H1 (cell line): Measurements from ENCODE around the gene MAGI3. TPM values are rescaled to one million over a fixed set of nuclear protein-coding genes. Genes with fewer than 3 reads are reported as not detected.

Experiments
- CTCF ChIA-PET: fragments of 300-600 bp; sonication (Branson Sonifier 250); formaldehyde crosslinking; loops from one replicate; lab custom pipeline; 2021; ENCODE audit not compliant: partially characterized antibody; lab: Charles Lee
- POLR2A ChIA-PET: fragments of 300-600 bp; sonication (Branson Sonifier 250); formaldehyde crosslinking; loops from one replicate; lab custom pipeline; 2021; ENCODE audit warnings: inconsistent platforms; ENCODE audit not compliant: partially characterized antibody; lab: Charles Lee
- DNase-seq, 2 experiments: peaks; one replicate each; pipeline versions ENCODE4 v3.0.0 to v3.0.0-alpha.2; 2010 to 2022; ENCODE audit warnings: low spot score in 2 of 2, low read depth in 1 of 2, mixed read lengths in 1 of 2
- FAIRE-seq: peaks from 2 replicates; lab custom pipeline; 2011; peaks lifted over from hg19 to GRCh38; lab: Jason Lieb, UNC
- H2AFZ ChIP-seq: 2 replicates; pipeline ENCODE4 v1.8.1; 2012; ENCODE audit warnings: low read length, inconsistent platforms
- H2AK5ac ChIP-seq: 2 replicates; pipeline ENCODE4 v1.6.1; 2013; ENCODE audit warnings: low read depth, low read length
- H2BK120ac ChIP-seq: replicated peaks from 2 replicates; pipeline ENCODE3; 2013; ENCODE audit warnings: low read depth, low read length, inconsistent platforms
- H2BK12ac ChIP-seq: 2 replicates; pipeline ENCODE4 v1.6.1; 2013; ENCODE audit warnings: low read depth, low read length
- H2BK15ac ChIP-seq: 2 replicates; pipeline ENCODE4 v1.6.1; 2013; ENCODE audit warnings: low read length
- H2BK20ac ChIP-seq: 2 replicates; pipeline ENCODE4 v1.6.1; 2013; ENCODE audit warnings: low read length
- H2BK5ac ChIP-seq: 2 replicates; pipeline ENCODE4 v1.6.1; 2013; ENCODE audit warnings: low read depth, low read length
- H3K14ac ChIP-seq: 2 replicates; pipeline ENCODE4 v1.6.1; 2013; ENCODE audit warnings: inconsistent platforms; ENCODE audit not compliant: insufficient read length
- H3K18ac ChIP-seq: 2 replicates; pipeline ENCODE4 v1.6.1; 2013; ENCODE audit warnings: low read length; ENCODE audit errors: extremely low read depth
- H3K23ac ChIP-seq: 2 replicates; pipeline ENCODE4 v1.6.1; 2013; ENCODE audit warnings: inconsistent platforms; ENCODE audit not compliant: insufficient read length
- H3K23me2 ChIP-seq: 2 replicates; pipeline ENCODE4 v1.6.1; 2013; ENCODE audit warnings: low read depth, low read length
- H3K27ac ChIP-seq: 2 replicates; pipeline ENCODE4 v1.6.1; 2011; ENCODE audit warnings: low read depth, low read length, inconsistent platforms
- H3K27me3 ChIP-seq, 4 experiments: replicated peaks in 1 of 4; 1 replicate in 1 of 4; 2 replicates in 3 of 4; pipeline versions ENCODE4 v1.6.1 to v1.8.1; 2011 to 2013; ENCODE audit warnings: low read length in 3 of 4, mild to moderate bottlenecking in 3 of 4, inconsistent platforms in 2 of 4, mixed read lengths in 2 of 4, moderate library complexity in 1 of 4; ENCODE audit not compliant: control insufficient read depth in 3 of 4, insufficient read depth in 3 of 4; ENCODE audit errors: extremely low read depth in 1 of 4
- H3K36me3 ChIP-seq, 4 experiments: 2 replicates each; pipeline versions ENCODE4 v1.6.1 to v1.8.1; 2011 to 2013; ENCODE audit warnings: mild to moderate bottlenecking in 4 of 4, low read length in 3 of 4, moderate library complexity in 2 of 4, control low read depth in 1 of 4, inconsistent platforms in 1 of 4; ENCODE audit not compliant: insufficient read depth in 4 of 4, control insufficient read depth in 2 of 4
- H3K4ac ChIP-seq: replicated peaks from 2 replicates; pipeline ENCODE3; 2013; ENCODE audit warnings: low read length, low read depth, mixed read lengths, inconsistent platforms; ENCODE audit not compliant: insufficient read length
- H3K4me1 ChIP-seq, 4 experiments: replicated peaks in 1 of 4; 1 replicate in 1 of 4; 2 replicates in 3 of 4; pipeline versions ENCODE4 v1.6.1 to v1.8.1; 2011 to 2013; ENCODE audit warnings: low read length in 3 of 4, inconsistent platforms in 2 of 4, mixed read lengths in 1 of 4; ENCODE audit not compliant: insufficient read depth in 4 of 4, control insufficient read depth in 3 of 4
- H3K4me2 ChIP-seq, 2 experiments: 2 replicates each; pipeline versions ENCODE4 v1.6.1 to v1.8.1; 2011 to 2013; ENCODE audit warnings: low read depth in 2 of 2, low read length in 2 of 2, control low read depth in 1 of 2, inconsistent platforms in 1 of 2, mild to moderate bottlenecking in 1 of 2; ENCODE audit not compliant: insufficient read depth in 1 of 2
- H3K4me3 ChIP-seq, 4 experiments: fragments of 200-600, 300-600 bp in 1 of 4; sonication (generic), shearing (Covaris generic), sonication (Bioruptor Twin) in 1 of 4; 2 replicates each; pipeline versions ENCODE4 v1.5.1 to v1.8.1; 2011 to 2016; ENCODE audit warnings: low read length in 4 of 4, low read depth in 3 of 4, control low read depth in 2 of 4, inconsistent platforms in 2 of 4, mild to moderate bottlenecking in 2 of 4, mixed read lengths in 1 of 4, moderate library complexity in 1 of 4; ENCODE audit not compliant: insufficient read depth in 2 of 4; ENCODE audit errors: extremely low read depth in 1 of 4
- H3K56ac ChIP-seq: replicated peaks from 2 replicates; pipeline ENCODE3; 2013; ENCODE audit warnings: low read depth, mild to moderate bottlenecking, mixed read lengths, low read length, inconsistent platforms; ENCODE audit not compliant: insufficient read length
- H3K79me1 ChIP-seq: 2 replicates; pipeline ENCODE4 v1.6.1; 2013; ENCODE audit warnings: low read depth, low read length, control low read depth
- H3K79me2 ChIP-seq, 2 experiments: 2 replicates each; pipeline versions ENCODE4 v1.6.1 to v1.8.1; 2012 to 2013; ENCODE audit warnings: low read length in 2 of 2, mild to moderate bottlenecking in 2 of 2, inconsistent platforms in 1 of 2; ENCODE audit not compliant: insufficient read depth in 2 of 2, control insufficient read depth in 1 of 2
- H3K9ac ChIP-seq, 4 experiments: replicated peaks in 1 of 4; 1 replicate in 1 of 4; 2 replicates in 3 of 4; pipeline versions ENCODE4 v1.6.1 to v1.8.1; 2011 to 2013; ENCODE audit warnings: low read depth in 3 of 4, low read length in 3 of 4, control low read depth in 2 of 4, mild to moderate bottlenecking in 2 of 4, moderate library complexity in 2 of 4, inconsistent platforms in 1 of 4; ENCODE audit errors: extremely low read depth in 1 of 4
- H3K9me3 ChIP-seq, 2 experiments: 2 replicates each; pipeline versions ENCODE4 v1.6.1 to v1.8.1; 2012 to 2013; ENCODE audit warnings: mild to moderate bottlenecking in 2 of 2, moderate library complexity in 2 of 2, control low read depth in 1 of 2, inconsistent platforms in 1 of 2, low read depth in 1 of 2, low read length in 1 of 2, mixed read lengths in 1 of 2; ENCODE audit not compliant: insufficient read depth in 2 of 2
- H4K20me1 ChIP-seq, 2 experiments: replicated peaks in 1 of 2; 2 replicates each; pipeline versions ENCODE3 to v1.8.1; 2011 to 2013; ENCODE audit warnings: inconsistent platforms in 2 of 2, low read length in 2 of 2, mild to moderate bottlenecking in 1 of 2; ENCODE audit not compliant: insufficient read depth in 2 of 2, control insufficient read depth in 1 of 2
- H4K5ac ChIP-seq: 2 replicates; pipeline ENCODE4 v1.6.1; 2013; ENCODE audit warnings: low read length, low read depth, mixed read lengths, inconsistent platforms; ENCODE audit not compliant: insufficient read length
- H4K8ac ChIP-seq: 2 replicates; pipeline ENCODE4 v1.8.0; 2013; ENCODE audit warnings: mild to moderate bottlenecking, moderate library complexity, low read length, inconsistent platforms; ENCODE audit not compliant: insufficient read depth; ENCODE audit errors: extremely low read depth
- H4K91ac ChIP-seq: replicated peaks from 2 replicates; pipeline ENCODE3; 2013; ENCODE audit warnings: low read length, mixed read lengths, inconsistent platforms; ENCODE audit not compliant: insufficient read length
- BRCA1 ChIP-seq: IDR thresholded peaks from 2 replicates; pipeline ENCODE4 v1.6.1; 2012; ENCODE audit warnings: low read depth, low read length, improper control_type of control experiment
- GTF2F1 ChIP-seq: IDR thresholded peaks from 2 replicates; pipeline ENCODE4 v1.6.1; 2012; ENCODE audit warnings: low read depth, low read length, improper control_type of control experiment, borderline replicate concordance
- KDM1A ChIP-seq: fragments of 200-600, 300-600 bp; sonication (generic); IDR thresholded peaks from 2 replicates; pipeline ENCODE4 v1.7.1; 2016; ENCODE audit warnings: mild to moderate bottlenecking, low read length, borderline replicate concordance
- SIX5 ChIP-seq: IDR thresholded peaks from 2 replicates; pipeline ENCODE4 v1.6.1; 2011; ENCODE audit warnings: mild to moderate bottlenecking, low read depth, low read length
- WGBS, 2 experiments: shearing (Covaris generic) in 1 of 2; methylation state at CpG; one replicate each; pipeline versions ENCODE4 v1.1.6 to v1.1.7; 2013 to 2015; ENCODE audit warnings: low lambda C conversion rate in 2 of 2, mixed read lengths in 2 of 2, inconsistent platforms in 1 of 2, low coverage in 1 of 2, missing lambda C conversion rate in 1 of 2; ENCODE audit not compliant: insufficient replicate concordance in 2 of 2, insufficient coverage in 1 of 2, insufficient read length in 1 of 2; ENCODE audit errors: extremely low coverage in 1 of 2, missing lambda C conversion rate in 1 of 2; 5-methylcytosine and 5-hydroxymethylcytosine counted together
- polyA plus RNA-seq, 7 experiments: library from polyadenylated mRNA; depleted of rRNA in 3 of 7; stranded (reverse) in 5 of 7; unstranded in 2 of 7; fragments of >200 nt in 5 of 7; fragments of 200-250 nt in 2 of 7; gene quantifications; 1 replicate in 5 of 7; 2 replicates in 1 of 7; 4 replicates in 1 of 7; pipeline versions ENCODE4 v1.2.1 to v1.2.3, GENCODE V29; 2011 to 2013; ENCODE audit warnings: missing spikeins in 2 of 7, mixed read lengths in 2 of 7
- total RNA-seq: library from RNA; stranded (reverse); fragmentation: NEBNext Ultra II Directional; extraction: Animal tissue kit (Norgen Biotek cat#: 25700); gene quantifications from 2 replicates; pipeline ENCODE4 v1.2.1, GENCODE V29; 2021

Gene MAGI3
- total and polyA plus RNA-seq, 2 of the 8 experiments (the other 6 are each of a cell fraction or from before 2014, with no cell fraction given): 2.3 to 7.8 TPM

- ChIA-PET CTCF (interaction anchor here (1.1 kb wide), 1 partner anchor 677 kb away, joined by 3 read pairs; the partner anchor contains the start of gene PPM1J), POLR2A (no interaction called here)
- no peak overlapping the region for H3K4ac ChIP-seq
- no peaks in the 10 kb centered on the region; a peak in 2 of 7 replicates for H3K27me3 ChIP-seq
- no peak for DNase-seq
- H3K56ac ChIP-seq: no peak overlapping the region
- H4K91ac ChIP-seq: no peak overlapping the region
- FAIRE-seq: no peak
- peaks cover 0 to 45% of the 10 kb centered on the region in 2 experiments; a peak in 3 of 4 replicates for H3K79me2 ChIP-seq
- H2BK120ac ChIP-seq: no peak overlapping the region
- H2AK5ac ChIP-seq: no peak overlapping the region
- no peak overlapping the region for H3K14ac ChIP-seq
- H4K20me1 ChIP-seq: peaks cover 8 to 10% of the 10 kb centered on the region in 2 experiments
- no peak overlapping the region for H2BK12ac ChIP-seq
- no peak overlapping the region; a peak in 1 of 4 replicates for H3K4me2 ChIP-seq
- H3K9ac ChIP-seq: no peak overlapping the region
- peaks cover 17% of the 10 kb centered on the region for H3K23me2 ChIP-seq
- H3K27ac ChIP-seq: no peak overlapping the region
- H3K9me3 ChIP-seq: no peaks in the 10 kb centered on the region
- no peak overlapping the region for H2BK20ac ChIP-seq
- peak overlapping the region in 1 of 4 experiments; percentile 94; a peak in 1 of 8 replicates for H3K4me3 ChIP-seq
- H2BK5ac ChIP-seq: no peak overlapping the region
- H3K79me1 ChIP-seq: no peaks in the 10 kb centered on the region
- no peak overlapping the region for H2BK15ac ChIP-seq
- no peak overlapping the region for H3K23ac ChIP-seq
- 80% methylated on average over 3 of the region's 3 CpGs; no CpG with 5 or more reads in 1 of the 2 experiments for WGBS, 2 experiments
- peaks cover 0 to 11% (median 4%) of the 10 kb centered on the region in 4 experiments; a peak in 3 of 7 replicates for H3K4me1 ChIP-seq
- H4K5ac ChIP-seq: no peak overlapping the region
- no peaks in the 10 kb centered on the region for H3K36me3 ChIP-seq
- H4K8ac ChIP-seq: no peak overlapping the region
- no peak overlapping the region for H3K18ac ChIP-seq
- H2AFZ ChIP-seq: no peak overlapping the region
- TF ChIP-seq SIX5: no peak
- TF ChIP-seq BRCA1: no peak
- no peak for TF ChIP-seq GTF2F1
- TF ChIP-seq KDM1A: no peak
Measured at GRCh38 chr1:113392541-113393128, 2.3 kb downstream of the MAGI3 start.
